Osteocyte (in vitro differentiated cells): ENCODE results near the gene DOCK2. TPM values are rescaled to one million over a fixed set of nuclear protein-coding genes. Genes with fewer than 3 reads are reported as not detected.

ENCODE experiments used
- DNase-seq: peaks from one replicate; pipeline ENCODE4 v3.0.0; 2021; ENCODE audit warnings: mixed read lengths; ENCODE audit not compliant: unreplicated experiment; ENCODE audit errors: extremely low spot score
- H3K27ac Mint-ChIP-seq: one replicate; pipeline ENCODE4 v1.8.0; 2021; ENCODE audit warnings: mild to moderate bottlenecking, mixed read lengths; ENCODE audit not compliant: unreplicated experiment
- H3K27me3 Mint-ChIP-seq: one replicate; pipeline ENCODE4 v1.8.0; 2021; ENCODE audit warnings: mixed read lengths; ENCODE audit not compliant: unreplicated experiment
- H3K36me3 Mint-ChIP-seq: one replicate; pipeline ENCODE4 v1.8.0; 2021; ENCODE audit warnings: mixed read lengths; ENCODE audit not compliant: unreplicated experiment
- H3K4me1 Mint-ChIP-seq: one replicate; pipeline ENCODE4 v1.8.0; 2021; ENCODE audit warnings: mixed read lengths; ENCODE audit not compliant: unreplicated experiment
- H3K4me3 Mint-ChIP-seq: one replicate; pipeline ENCODE4 v1.8.0; 2021; ENCODE audit warnings: mild to moderate bottlenecking, moderate library complexity, mixed read lengths; ENCODE audit not compliant: unreplicated experiment
- H3K9me3 Mint-ChIP-seq: one replicate; pipeline ENCODE4 v1.8.0; 2021; ENCODE audit warnings: mixed read lengths; ENCODE audit not compliant: unreplicated experiment
- total RNA-seq: library from RNA; stranded (reverse); gene quantifications from 2 replicates; pipeline ENCODE4 v1.2.1, GENCODE V29; 2021
- TF ChIP-seq, protein P1 (sequence below): fragments of 200-600 bp; sonication (generic); IDR thresholded peaks from 2 replicates; pipeline ENCODE4 v1.5.0; 2021; ENCODE audit warnings: antibody characterized with exemption, mild to moderate bottlenecking, moderate library complexity

DOCK2 gene
- total RNA-seq, 1 donor from 2014 or later = 11.6 TPM

DNA sequence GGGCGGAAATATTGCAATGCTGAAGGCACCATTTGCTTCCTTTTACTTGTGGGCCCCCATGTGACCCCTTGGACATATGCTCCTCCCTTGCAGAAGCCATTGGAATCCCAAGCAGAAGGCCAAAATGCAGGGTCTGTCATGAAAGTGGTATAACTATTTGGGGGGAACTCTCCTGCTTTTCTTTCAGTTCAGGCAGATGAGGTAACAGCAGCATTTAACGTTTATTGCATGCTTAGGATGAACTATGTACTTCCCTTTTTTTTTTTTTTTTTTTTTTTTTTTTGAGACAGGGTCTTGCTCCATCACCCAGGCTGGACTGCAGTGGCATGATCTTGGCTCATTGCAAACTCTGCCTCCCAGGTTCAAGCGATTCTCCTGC, 476.4 kb downstream of the DOCK2 start:
- peaks cover 5% of the 10 kb centered on the region for H3K9me3 Mint-ChIP-seq
- no peak for DNase-seq
- TF ChIP-seq, protein P1, sequence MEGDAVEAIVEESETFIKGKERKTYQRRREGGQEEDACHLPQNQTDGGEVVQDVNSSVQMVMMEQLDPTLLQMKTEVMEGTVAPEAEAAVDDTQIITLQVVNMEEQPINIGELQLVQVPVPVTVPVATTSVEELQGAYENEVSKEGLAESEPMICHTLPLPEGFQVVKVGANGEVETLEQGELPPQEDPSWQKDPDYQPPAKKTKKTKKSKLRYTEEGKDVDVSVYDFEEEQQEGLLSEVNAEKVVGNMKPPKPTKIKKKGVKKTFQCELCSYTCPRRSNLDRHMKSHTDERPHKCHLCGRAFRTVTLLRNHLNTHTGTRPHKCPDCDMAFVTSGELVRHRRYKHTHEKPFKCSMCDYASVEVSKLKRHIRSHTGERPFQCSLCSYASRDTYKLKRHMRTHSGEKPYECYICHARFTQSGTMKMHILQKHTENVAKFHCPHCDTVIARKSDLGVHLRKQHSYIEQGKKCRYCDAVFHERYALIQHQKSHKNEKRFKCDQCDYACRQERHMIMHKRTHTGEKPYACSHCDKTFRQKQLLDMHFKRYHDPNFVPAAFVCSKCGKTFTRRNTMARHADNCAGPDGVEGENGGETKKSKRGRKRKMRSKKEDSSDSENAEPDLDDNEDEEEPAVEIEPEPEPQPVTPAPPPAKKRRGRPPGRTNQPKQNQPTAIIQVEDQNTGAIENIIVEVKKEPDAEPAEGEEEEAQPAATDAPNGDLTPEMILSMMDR = no peak
- no peak overlapping the region for H3K27ac Mint-ChIP-seq
- no peaks in the 10 kb centered on the region for H3K36me3 Mint-ChIP-seq
- peaks cover 3% of the 10 kb centered on the region for H3K4me1 Mint-ChIP-seq
- H3K4me3 Mint-ChIP-seq = no peak overlapping the region
- peaks cover 8% of the 10 kb centered on the region for H3K27me3 Mint-ChIP-seq

DNA sequence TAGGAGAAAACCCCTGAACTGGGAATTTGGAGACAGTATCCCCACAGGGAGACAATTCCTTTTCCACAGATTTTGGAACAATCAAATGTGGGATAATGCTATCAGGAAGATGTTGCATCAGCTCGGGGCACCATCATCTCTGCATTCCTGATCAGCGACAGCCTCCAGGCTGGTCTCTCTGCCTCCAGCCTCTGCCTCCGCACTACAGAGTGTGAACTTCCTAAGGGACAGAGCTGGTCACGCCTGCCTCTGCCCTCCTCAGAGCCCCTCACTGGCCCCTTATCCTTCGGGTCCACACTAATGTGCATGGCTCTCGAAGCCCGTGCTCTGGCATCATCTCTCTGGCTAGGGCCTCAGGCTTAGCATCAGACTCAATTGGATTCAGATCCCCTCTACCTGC, 477.2 kb downstream of the DOCK2 start:
- peaks cover 5% of the 10 kb centered on the region for H3K9me3 Mint-ChIP-seq
- no peak overlapping the region for H3K4me3 Mint-ChIP-seq
- H3K36me3 Mint-ChIP-seq = no peaks in the 10 kb centered on the region
- TF ChIP-seq, protein P1 = no peak
- DNase-seq = peak; percentile 51
- peaks cover 11% of the 10 kb centered on the region for H3K27me3 Mint-ChIP-seq
- H3K4me1 Mint-ChIP-seq = peaks cover 3% of the 10 kb centered on the region
- no peak overlapping the region for H3K27ac Mint-ChIP-seq

DNA sequence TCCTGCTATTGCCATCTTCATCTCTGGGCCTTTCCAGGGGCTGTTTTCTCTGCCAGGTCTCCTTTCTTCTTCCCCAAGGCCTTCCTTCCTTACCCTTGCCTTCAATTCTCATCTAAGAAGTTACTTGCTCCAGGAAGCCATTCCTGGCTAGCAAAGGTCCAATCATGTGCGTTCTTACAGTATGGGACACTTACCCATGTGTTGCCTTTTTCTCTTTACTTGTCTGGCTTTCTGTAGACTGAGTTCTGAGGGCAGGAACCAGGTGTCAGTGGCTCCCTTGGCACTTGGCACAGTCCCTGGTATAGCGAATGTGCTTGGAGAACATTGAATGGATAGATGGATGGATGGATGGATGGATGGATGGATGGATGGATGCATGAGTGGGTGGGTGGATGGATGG, 478.9 kb downstream of the DOCK2 start:
- DNase-seq = peak; percentile 6
- TF ChIP-seq, protein P1 = no peak
- no peaks in the 10 kb centered on the region for H3K36me3 Mint-ChIP-seq
- peaks cover 1% of the 10 kb centered on the region for H3K4me1 Mint-ChIP-seq
- H3K27me3 Mint-ChIP-seq = peaks cover 3% of the 10 kb centered on the region
- no peak overlapping the region for H3K27ac Mint-ChIP-seq
- H3K9me3 Mint-ChIP-seq = peaks cover 5% of the 10 kb centered on the region
- H3K4me3 Mint-ChIP-seq = no peak overlapping the region

DNA sequence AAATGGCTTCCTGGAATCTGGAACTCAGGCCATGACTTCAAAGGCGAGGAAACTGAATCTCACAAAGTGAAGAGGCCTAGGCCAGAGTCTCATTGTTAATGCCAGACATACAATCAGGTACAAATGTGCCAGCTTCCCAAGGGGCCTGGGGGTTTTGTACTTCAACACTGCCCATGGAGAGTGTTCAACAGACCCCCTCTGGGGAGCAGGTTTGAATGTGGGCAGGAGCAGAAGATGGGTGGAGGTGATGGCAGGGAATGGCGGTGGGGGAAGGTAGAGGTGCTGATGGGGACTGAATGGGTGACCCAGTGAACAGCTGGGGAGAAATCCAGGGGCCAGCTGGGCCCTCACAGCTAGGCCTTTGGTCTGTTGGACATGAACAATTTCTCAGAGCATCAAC, 480.7 kb downstream of the DOCK2 start:
- Mint-ChIP-seq H3K4me1 (peaks cover 2% of the 10 kb centered on the region), H3K27ac (no peak overlapping the region), H3K36me3 (no peaks in the 10 kb centered on the region), H3K9me3 (peaks cover 5% of the 10 kb centered on the region), H3K27me3 (peaks cover 9% of the 10 kb centered on the region), H3K4me3 (no peak overlapping the region)
- TF ChIP-seq, protein P1 = no peak
- peak; percentile 72 for DNase-seq

DNA sequence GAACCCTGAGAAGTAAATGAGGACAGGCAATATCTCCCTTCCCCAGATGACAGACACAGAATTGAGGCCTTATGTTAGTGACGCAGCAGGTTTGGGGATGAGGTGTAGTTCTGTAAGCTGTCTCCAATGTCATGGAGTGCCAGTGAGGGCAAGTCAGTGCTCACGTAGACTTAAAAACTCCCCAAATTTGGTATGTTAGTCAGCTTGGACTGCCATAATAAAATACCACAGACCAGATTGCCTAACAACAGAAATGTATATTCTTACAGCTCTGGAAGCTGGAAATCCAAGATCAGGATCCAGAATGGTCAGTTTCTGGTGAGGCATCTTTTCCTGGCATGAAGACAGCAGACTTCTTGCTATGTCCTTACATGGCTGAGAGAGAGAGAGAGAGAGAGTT, 483.5 kb downstream of the DOCK2 start:
- TF ChIP-seq, protein P1 = no peak
- no peak overlapping the region for H3K27ac Mint-ChIP-seq

More for the DNA sequence above, 483.5 kb downstream of the DOCK2 start:
- peaks cover 9% of the 10 kb centered on the region for H3K27me3 Mint-ChIP-seq
- peak; percentile 30 for DNase-seq
- peaks cover 2% of the 10 kb centered on the region for H3K4me1 Mint-ChIP-seq
- H3K9me3 Mint-ChIP-seq = peaks cover 9% of the 10 kb centered on the region
- no peaks in the 10 kb centered on the region for H3K36me3 Mint-ChIP-seq
- H3K4me3 Mint-ChIP-seq = no peak overlapping the region
